ENCODE results near the gene NSRP1. TPM values are rescaled to one million over a fixed set of nuclear protein-coding genes. Genes with fewer than 3 reads are reported as not detected.
"Not testable (repeated sequence)": the region's sequence is repeated elsewhere in the genome, so short reads cannot be mapped to it uniquely, and the experiment has no call there.

NSRP1 gene
- total and polyA plus RNA-seq, 12 donors, result 19.5 to 47.5 (median 26.5) TPM

GRCh38 chr17:30196504-30196903 lies 79.9 kb downstream of the NSRP1 start:
- no peaks in the 10 kb centered on the region for H3K36me3 ChIP-seq
- intact Hi-C loops (cut with DNase I), result no loop called here
- TF ChIP-seq, protein P1, sequence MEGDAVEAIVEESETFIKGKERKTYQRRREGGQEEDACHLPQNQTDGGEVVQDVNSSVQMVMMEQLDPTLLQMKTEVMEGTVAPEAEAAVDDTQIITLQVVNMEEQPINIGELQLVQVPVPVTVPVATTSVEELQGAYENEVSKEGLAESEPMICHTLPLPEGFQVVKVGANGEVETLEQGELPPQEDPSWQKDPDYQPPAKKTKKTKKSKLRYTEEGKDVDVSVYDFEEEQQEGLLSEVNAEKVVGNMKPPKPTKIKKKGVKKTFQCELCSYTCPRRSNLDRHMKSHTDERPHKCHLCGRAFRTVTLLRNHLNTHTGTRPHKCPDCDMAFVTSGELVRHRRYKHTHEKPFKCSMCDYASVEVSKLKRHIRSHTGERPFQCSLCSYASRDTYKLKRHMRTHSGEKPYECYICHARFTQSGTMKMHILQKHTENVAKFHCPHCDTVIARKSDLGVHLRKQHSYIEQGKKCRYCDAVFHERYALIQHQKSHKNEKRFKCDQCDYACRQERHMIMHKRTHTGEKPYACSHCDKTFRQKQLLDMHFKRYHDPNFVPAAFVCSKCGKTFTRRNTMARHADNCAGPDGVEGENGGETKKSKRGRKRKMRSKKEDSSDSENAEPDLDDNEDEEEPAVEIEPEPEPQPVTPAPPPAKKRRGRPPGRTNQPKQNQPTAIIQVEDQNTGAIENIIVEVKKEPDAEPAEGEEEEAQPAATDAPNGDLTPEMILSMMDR (IDR thresholded peaks at IDR 0.05), result no peak
- no peak for ATAC-seq
- H3K9me3 ChIP-seq, result no peaks in the 10 kb centered on the region
- H3K4me1 ChIP-seq, result peaks cover 0 to 8% (median 0%) of the 10 kb centered on the region in 9 donors
- DNase-seq, result no peak
- H3K4me3 ChIP-seq, result no peak overlapping the region
- H3K27ac ChIP-seq, result no peak overlapping the region
- 64 to 68% methylated on average over 3 of the region's 3 CpGs for WGBS, 2 donors
- H3K27me3 ChIP-seq, result no peaks in the 10 kb centered on the region

GRCh38 chr17:30197416-30197815 lies 80.8 kb downstream of the NSRP1 start:
- DNase-seq, result no peak
- intact Hi-C loops (cut with DNase I), result no loop called here
- Histone ChIP-seq H3K4me1 (peaks cover 0 to 8% (median 0%) of the 10 kb centered on the region in 9 donors), H3K27ac (no peak overlapping the region), H3K36me3 (no peaks in the 10 kb centered on the region), H3K27me3 (peaks cover 0 to 1% (median 0%) of the 10 kb centered on the region in 7 donors), H3K9me3 (no peaks in the 10 kb centered on the region), H3K4me3 (no peak overlapping the region)
- 77 to 81% methylated on average over 4 of the region's 4 CpGs for WGBS, 2 donors
- ATAC-seq, result peak in 1 of 8 donors; percentile 41
- TF ChIP-seq, protein P1 (IDR thresholded peaks at IDR 0.05), result peak in 1 of 9 donors; percentile 9

DNA sequence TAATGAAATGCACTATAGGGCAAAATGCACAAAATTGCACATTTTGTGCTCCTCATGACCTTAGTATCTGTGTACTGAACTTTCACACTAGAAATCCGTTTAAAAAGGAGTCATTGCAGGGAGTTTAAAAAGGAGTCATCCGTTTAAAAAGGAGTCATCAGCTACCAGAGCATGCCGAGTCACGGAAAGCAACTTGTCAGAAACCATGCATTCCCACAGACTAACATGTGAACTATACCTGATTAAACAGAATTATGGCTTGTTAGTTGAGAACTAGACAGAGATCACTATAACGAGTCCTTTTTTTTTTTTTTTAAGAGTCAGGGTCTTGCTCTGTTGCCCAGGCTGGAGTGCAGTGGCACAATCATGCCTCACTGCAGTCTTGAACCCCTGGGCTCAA lies 83.0 kb downstream of the NSRP1 start:
- peaks cover 0 to 12% (median 0%) of the 10 kb centered on the region in 7 donors for H3K27me3 ChIP-seq
- intact Hi-C loops (cut with DNase I), result loop anchor here in 1 of 10 donors (2.0 kb wide), 1 partner anchor 67 kb away; no protein-coding TSS in a partner anchor
- H3K9me3 ChIP-seq, result no peaks in the 10 kb centered on the region
- no peak overlapping the region for H3K4me3 ChIP-seq
- 84 to 89% methylated on average over 5 of the region's 5 CpGs for WGBS, 2 donors
- ATAC-seq, result no peak
- TF ChIP-seq, protein P1 (IDR thresholded peaks at IDR 0.05), result no peak
- no peaks in the 10 kb centered on the region for H3K36me3 ChIP-seq
- no peak overlapping the region for H3K27ac ChIP-seq
- peaks cover 0 to 8% (median 0%) of the 10 kb centered on the region in 9 donors for H3K4me1 ChIP-seq
- no peak for DNase-seq

GRCh38 chr17:30200106-30200505 lies 83.5 kb downstream of the NSRP1 start:
- Histone ChIP-seq H3K9me3 (no peaks in the 10 kb centered on the region), H3K36me3 (no peaks in the 10 kb centered on the region), H3K27ac (no peak overlapping the region), H3K4me3 (no peak overlapping the region), H3K4me1 (peaks cover 0 to 8% (median 0%) of the 10 kb centered on the region in 9 donors), H3K27me3 (peaks cover 0 to 17% (median 0%) of the 10 kb centered on the region in 7 donors)
- 69% methylated on average over 10 of the region's 10 CpGs for WGBS, 2 donors
- ATAC-seq (no peak), DNase-seq (no peak)
- TF ChIP-seq, protein P1 (IDR thresholded peaks at IDR 0.05), result no peak
- intact Hi-C loops (cut with DNase I), result no loop called here

- H3K27ac ChIP-seq; DNase-seq; H3K4me1 ChIP-seq; H3K36me3 ChIP-seq; intact Hi-C loops (cut with DNase I); H3K9me3 ChIP-seq; H3K4me3 ChIP-seq; ATAC-seq: not testable (repeated sequence)
- H3K27me3 ChIP-seq, result peaks cover 0 to 18% (median 0%) of the 10 kb centered on the region in 7 donors
- 84 to 86% methylated on average over 9 of the region's 9 CpGs for WGBS, 2 donors
Measured at GRCh38 chr17:30200656-30201055, 84.0 kb downstream of the NSRP1 start.

Measured in heart right ventricle (tissue), 16 donors.